Type B pancreatic cell (in vitro differentiated cells): ENCODE data around the gene WNT11. TPM values are rescaled to one million over a fixed set of nuclear protein-coding genes. Genes with fewer than 3 reads are reported as not detected.

Experiments
- DNase-seq: peaks from one replicate; pipeline ENCODE4 v3.0.0; 2021; ENCODE audit warnings: mixed read lengths; ENCODE audit not compliant: unreplicated experiment; ENCODE audit errors: extremely low spot score
- H3K27ac Mint-ChIP-seq: 2 replicates; pipeline ENCODE4 v1.8.0; 2021; ENCODE audit warnings: mild to moderate bottlenecking, mixed read lengths
- H3K27me3 Mint-ChIP-seq: 2 replicates; pipeline ENCODE4 v1.8.0; 2021; ENCODE audit warnings: mixed read lengths
- H3K36me3 Mint-ChIP-seq: 2 replicates; pipeline ENCODE4 v1.8.0; 2021; ENCODE audit warnings: mixed read lengths
- H3K4me1 Mint-ChIP-seq: one replicate; pipeline ENCODE4 v1.8.0; 2021; ENCODE audit warnings: mixed read lengths; ENCODE audit not compliant: unreplicated experiment
- H3K4me3 Mint-ChIP-seq: 2 replicates; pipeline ENCODE4 v1.8.0; 2021; ENCODE audit warnings: mild to moderate bottlenecking, mixed read lengths
- H3K9me3 Mint-ChIP-seq: 2 replicates; pipeline ENCODE4 v1.8.0; 2021; ENCODE audit warnings: mixed read lengths
- total RNA-seq: library from RNA; stranded (reverse); gene quantifications from 2 replicates; pipeline ENCODE4 v1.2.1, GENCODE V29; 2021; ENCODE audit warnings: low replicate concordance
- TF ChIP-seq, protein P1 (sequence below): fragments of 200-600 bp; sonication (generic); conservative IDR thresholded peaks from 2 replicates; pipeline ENCODE4 v1.5.0; 2021; ENCODE audit warnings: antibody characterized with exemption, mild to moderate bottlenecking

The WNT11 gene
- total RNA-seq, 1 donor from 2014 or later: 18.2 TPM

DNA sequence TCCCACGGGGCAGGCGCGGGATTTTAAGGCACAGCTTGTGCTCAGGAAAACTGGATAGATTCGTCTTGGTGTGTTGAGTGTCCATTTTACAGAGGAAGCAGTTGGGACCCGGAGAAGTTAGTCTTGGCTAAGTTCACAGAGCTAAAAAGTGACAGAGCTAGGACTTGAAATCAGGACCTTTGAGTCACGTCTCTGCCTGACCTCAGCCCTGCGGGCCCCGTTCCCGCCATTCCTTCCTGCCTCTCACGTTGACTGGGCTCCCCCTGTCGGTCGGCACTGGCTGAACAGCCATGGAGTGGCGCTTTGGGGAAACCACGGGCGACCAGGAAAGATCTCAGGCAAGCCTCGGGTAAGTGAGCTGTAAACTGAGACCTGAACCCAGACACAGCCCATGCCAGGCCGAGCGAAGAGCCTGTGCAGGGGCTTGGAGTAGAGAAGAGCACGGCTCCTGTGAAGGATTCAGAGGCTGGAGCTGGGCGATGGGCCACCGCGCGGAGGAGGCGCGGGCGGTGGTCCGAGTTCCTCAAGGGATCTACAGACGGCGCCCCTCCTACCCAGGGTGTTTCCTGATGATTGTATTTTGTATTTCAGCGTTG, 54.1 kb downstream of the WNT11 start:
- no peaks in the 10 kb centered on the region for H3K36me3 Mint-ChIP-seq
- no peaks in the 10 kb centered on the region for H3K9me3 Mint-ChIP-seq
- H3K4me3 Mint-ChIP-seq: peak overlapping the region; percentile 71
- peaks cover 21% of the 10 kb centered on the region for H3K27me3 Mint-ChIP-seq
- H3K27ac Mint-ChIP-seq: peak overlapping the region; percentile 65
- DNase-seq: peak; percentile 85
- TF ChIP-seq, protein P1, sequence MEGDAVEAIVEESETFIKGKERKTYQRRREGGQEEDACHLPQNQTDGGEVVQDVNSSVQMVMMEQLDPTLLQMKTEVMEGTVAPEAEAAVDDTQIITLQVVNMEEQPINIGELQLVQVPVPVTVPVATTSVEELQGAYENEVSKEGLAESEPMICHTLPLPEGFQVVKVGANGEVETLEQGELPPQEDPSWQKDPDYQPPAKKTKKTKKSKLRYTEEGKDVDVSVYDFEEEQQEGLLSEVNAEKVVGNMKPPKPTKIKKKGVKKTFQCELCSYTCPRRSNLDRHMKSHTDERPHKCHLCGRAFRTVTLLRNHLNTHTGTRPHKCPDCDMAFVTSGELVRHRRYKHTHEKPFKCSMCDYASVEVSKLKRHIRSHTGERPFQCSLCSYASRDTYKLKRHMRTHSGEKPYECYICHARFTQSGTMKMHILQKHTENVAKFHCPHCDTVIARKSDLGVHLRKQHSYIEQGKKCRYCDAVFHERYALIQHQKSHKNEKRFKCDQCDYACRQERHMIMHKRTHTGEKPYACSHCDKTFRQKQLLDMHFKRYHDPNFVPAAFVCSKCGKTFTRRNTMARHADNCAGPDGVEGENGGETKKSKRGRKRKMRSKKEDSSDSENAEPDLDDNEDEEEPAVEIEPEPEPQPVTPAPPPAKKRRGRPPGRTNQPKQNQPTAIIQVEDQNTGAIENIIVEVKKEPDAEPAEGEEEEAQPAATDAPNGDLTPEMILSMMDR: peak; percentile 94
- peaks cover 46% of the 10 kb centered on the region for H3K4me1 Mint-ChIP-seq

GRCh38 chr11:76151556-76152085, 54.7 kb downstream of the WNT11 start:
- DNase-seq: no peak
- H3K27me3 Mint-ChIP-seq: peaks cover 20% of the 10 kb centered on the region
- H3K9me3 Mint-ChIP-seq: no peaks in the 10 kb centered on the region
- no peaks in the 10 kb centered on the region for H3K36me3 Mint-ChIP-seq
- H3K4me1 Mint-ChIP-seq: peaks cover 42% of the 10 kb centered on the region
- TF ChIP-seq, protein P1: no peak
- H3K4me3 Mint-ChIP-seq: peak overlapping the region; percentile 71
- H3K27ac Mint-ChIP-seq: peak overlapping the region; percentile 65

DNA sequence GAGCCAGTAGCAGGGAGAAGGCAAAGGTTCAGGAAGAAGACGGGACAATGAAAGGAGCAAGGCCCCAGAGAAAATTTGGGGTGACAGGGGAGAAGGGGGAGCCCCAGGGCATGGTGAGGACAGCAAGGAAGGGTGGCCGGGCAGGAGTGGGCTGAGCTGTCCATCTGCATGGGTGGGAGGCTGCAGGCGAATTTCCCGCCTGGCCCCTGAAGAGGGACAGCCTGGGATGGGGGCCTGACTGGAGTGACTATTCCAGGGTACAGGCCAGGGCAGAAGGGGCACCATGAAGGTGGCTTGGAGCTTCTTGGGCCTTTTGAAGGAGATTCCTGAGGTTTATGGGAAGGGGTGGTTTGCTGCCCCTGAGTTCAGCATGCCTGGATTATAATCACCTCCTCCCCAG, 56.2 kb downstream of the WNT11 start:
- Mint-ChIP-seq H3K9me3 (no peaks in the 10 kb centered on the region), H3K27ac (no peak overlapping the region)
- TF ChIP-seq, protein P1: no peak

DNA sequence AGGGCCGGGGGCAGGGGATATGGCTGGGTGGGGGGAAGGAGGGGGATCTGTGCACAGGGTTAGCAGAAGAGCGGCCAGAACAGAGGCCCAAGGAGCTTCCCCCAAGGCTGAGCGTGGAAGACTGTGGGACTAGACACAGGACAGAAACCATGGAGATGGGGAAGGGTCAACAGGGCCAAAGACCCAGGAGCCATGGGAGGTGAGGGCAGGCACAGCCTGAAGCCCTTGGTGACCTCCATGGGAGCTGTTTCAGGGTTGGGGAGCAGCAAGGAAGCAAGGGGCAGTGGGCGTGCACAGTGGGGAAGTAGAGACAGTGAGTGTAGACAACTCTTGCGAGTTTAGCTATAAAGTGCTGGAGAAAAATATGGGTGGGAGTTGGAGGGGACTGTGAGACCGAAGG, 56.6 kb downstream of the WNT11 start:
- Mint-ChIP-seq H3K27ac (no peak overlapping the region), H3K4me3 (no peak overlapping the region), H3K9me3 (no peaks in the 10 kb centered on the region), H3K36me3 (no peaks in the 10 kb centered on the region), H3K27me3 (peaks cover 17% of the 10 kb centered on the region), H3K4me1 (peaks cover 30% of the 10 kb centered on the region)
- TF ChIP-seq, protein P1: no peak
- DNase-seq: no peak

More for the DNA sequence above, 56.2 kb downstream of the WNT11 start:
- Mint-ChIP-seq H3K27me3 (peaks cover 17% of the 10 kb centered on the region), H3K4me3 (no peak overlapping the region), H3K36me3 (no peaks in the 10 kb centered on the region), H3K4me1 (peaks cover 30% of the 10 kb centered on the region)
- DNase-seq: no peak

DNA sequence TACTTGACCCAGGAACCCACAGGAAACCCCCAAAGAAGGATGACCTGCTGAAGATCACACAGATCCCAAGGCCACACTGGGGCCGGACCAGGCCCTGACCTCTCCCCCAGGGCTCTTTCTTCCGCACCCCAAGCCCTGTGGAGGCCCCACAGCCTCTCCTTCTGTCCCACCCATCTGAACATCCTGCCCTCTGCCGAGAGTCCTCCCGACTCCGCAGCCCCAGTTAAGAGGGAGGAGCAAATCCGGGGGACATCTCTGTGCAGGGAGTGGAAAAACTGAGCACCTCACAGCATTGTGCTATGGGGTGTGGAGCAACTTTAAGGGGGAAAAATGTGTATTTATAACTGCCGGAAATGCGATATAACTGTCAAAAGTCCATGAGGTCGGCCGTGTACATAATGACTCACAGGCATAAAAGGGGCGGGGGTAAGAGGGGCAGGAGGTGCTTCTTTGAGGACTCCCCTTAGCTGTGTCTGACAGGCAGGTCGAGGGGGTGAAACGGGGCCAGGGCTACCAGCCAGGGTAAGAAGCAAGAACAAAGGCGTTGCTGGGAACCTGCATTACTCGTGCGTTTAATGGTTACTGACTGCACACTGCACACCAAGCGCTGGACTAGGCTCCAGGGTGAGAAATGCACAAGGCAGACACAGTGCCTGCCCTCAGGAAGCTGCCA, 57.2 kb downstream of the WNT11 start:
- Mint-ChIP-seq H3K36me3 (peaks cover 5% of the 10 kb centered on the region), H3K4me1 (peaks cover 30% of the 10 kb centered on the region), H3K4me3 (no peak overlapping the region), H3K27me3 (peaks cover 17% of the 10 kb centered on the region), H3K9me3 (no peaks in the 10 kb centered on the region), H3K27ac (no peak overlapping the region)
- TF ChIP-seq, protein P1: no peak
- no peak for DNase-seq
